D721Med (cell line): ENCODE results near the gene HS3ST1.

Experiments used
- DNase-seq: peaks from one replicate; pipeline ENCODE4 v3.0.0; 2011; ENCODE audit warnings: low spot score; ENCODE audit not compliant: insufficient read length
- FAIRE-seq: peaks from 2 replicates; lab custom pipeline; 2011; peaks lifted over from hg19 to GRCh38; lab: Jason Lieb, UNC
- TF ChIP-seq, protein P1 (sequence below): IDR thresholded peaks from 2 replicates; pipeline ENCODE4 v1.5.1; 2012; ENCODE audit warnings: mild to moderate bottlenecking, control low read depth; ENCODE audit not compliant: insufficient read depth; ENCODE audit errors: missing control alignments

Gene HS3ST1

DNA sequence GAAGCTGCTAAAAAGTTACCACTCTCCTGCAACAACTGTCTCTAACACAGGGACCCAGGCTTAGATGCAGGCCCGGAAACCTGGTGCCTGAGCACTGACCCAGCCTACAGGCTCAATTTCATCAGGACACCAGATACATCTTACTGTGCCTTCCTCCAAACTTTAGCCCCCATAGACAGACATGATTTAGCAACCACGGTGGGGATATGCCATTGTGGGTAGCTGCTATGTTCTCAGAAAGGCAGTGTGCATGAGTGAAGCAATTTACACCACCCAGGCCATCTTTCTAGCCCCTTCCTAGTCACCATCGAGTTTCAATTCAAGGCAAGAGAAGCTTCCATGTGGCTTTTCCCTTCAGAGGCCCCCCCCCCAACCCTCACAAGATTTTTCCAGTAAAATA, 2.7 kb downstream of the HS3ST1 start:
- no peak for FAIRE-seq
- TF ChIP-seq, protein P1, sequence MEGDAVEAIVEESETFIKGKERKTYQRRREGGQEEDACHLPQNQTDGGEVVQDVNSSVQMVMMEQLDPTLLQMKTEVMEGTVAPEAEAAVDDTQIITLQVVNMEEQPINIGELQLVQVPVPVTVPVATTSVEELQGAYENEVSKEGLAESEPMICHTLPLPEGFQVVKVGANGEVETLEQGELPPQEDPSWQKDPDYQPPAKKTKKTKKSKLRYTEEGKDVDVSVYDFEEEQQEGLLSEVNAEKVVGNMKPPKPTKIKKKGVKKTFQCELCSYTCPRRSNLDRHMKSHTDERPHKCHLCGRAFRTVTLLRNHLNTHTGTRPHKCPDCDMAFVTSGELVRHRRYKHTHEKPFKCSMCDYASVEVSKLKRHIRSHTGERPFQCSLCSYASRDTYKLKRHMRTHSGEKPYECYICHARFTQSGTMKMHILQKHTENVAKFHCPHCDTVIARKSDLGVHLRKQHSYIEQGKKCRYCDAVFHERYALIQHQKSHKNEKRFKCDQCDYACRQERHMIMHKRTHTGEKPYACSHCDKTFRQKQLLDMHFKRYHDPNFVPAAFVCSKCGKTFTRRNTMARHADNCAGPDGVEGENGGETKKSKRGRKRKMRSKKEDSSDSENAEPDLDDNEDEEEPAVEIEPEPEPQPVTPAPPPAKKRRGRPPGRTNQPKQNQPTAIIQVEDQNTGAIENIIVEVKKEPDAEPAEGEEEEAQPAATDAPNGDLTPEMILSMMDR: no peak
- DNase-seq: no peak

DNA sequence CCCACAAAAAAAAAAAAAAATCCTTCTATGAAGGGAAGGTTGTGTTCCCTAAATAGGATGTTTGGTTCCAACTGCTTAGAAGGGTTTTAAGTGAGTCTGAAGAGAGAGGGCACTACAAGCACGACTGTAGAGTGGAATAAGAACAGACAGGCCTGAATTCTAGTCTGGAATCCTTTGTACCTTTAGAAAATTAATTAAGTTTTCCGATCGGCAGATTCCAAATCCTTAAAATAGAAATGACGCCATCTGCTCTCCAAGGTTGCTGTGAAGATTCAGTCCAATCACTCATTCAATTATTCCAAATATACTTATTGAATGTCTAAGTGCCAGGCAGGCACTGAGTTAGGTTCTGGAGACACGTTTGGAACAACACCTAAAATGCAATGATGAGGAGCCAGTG, 3.8 kb downstream of the HS3ST1 start:
- TF ChIP-seq, protein P1: no peak
- no peak for FAIRE-seq
- no peak for DNase-seq

DNA sequence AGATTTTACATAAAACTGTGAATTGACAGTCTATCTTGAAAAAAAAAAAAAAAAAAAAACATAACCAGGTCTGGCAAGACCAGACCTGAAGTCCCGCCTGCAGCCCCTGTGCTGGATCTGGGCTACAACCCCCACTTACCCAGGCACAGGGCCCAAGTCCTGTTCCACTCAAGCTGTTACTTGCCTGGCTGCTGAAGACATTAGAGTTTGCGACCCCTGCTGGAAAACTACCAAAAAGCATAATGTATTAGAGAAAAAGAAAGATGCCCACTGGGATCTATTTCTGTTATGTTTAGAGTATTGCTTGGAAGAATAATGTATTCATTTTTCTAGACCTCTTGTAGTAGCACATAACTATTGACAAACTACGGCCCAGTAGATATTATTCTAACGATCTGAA, 4.7 kb downstream of the HS3ST1 start:
- FAIRE-seq: no peak
- TF ChIP-seq, protein P1: peak; percentile 20
- DNase-seq: no peak

DNA sequence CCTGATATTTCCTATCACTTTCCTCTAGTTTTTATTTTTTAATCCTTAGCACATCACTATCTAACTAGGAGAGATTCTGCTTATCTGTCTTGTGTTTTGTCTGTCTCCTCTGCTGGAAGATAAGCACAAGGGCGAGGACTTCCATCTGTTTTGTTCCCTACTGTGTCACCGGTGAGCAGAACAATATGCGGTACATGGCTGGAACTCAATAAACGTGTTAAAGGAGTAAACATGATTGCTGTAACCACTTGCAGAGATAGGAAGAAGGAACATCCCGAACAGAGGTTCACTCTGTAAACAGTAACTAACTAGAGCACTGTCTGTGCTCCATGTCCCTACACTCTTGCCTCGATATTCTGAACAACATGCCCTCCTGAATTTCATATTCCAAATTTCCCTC, 5.2 kb downstream of the HS3ST1 start:
- FAIRE-seq: no peak
- no peak for DNase-seq
- TF ChIP-seq, protein P1: no peak

DNA sequence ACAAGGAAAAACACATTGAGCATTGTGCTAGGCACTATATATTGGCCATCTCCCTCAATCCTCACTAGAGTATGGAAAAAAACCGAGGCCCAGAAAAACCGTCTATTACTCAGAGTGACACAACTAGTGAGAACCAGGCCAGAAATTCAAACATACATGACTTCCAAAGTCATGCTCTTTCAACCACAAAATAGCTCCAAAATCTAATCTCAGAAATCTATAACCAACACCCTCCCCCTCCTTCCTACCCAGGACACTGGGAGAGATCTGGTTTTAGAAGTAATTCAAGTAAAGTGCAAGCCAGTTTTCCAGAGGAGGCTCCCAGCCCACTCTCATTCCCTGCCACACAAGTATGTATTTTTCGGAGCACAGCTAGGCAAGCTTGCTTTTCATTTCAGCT, 7.6 kb downstream of the HS3ST1 start:
- DNase-seq (no peak), FAIRE-seq (no peak)
- TF ChIP-seq, protein P1: no peak

DNA sequence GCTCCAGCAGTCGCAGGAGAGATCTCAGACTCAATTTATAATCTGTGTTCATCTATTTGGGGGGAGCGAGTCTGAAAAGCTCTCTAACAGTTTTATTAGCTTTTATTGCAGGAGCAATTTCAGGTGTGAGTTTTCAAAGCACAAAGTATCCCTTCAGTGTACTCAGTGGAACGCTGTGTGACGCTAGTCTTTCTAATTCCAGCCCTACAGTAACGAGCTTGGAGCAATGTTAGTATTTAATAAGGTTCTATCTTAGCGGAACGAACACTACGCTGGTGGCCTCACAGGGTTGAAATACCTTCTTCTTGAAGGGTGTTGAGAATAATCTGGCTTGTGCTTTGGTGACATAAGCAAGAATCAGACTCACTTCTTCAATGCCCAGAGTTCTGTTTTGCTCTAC, 8.4 kb downstream of the HS3ST1 start:
- TF ChIP-seq, protein P1: no peak
- no peak for FAIRE-seq
- no peak for DNase-seq

DNA sequence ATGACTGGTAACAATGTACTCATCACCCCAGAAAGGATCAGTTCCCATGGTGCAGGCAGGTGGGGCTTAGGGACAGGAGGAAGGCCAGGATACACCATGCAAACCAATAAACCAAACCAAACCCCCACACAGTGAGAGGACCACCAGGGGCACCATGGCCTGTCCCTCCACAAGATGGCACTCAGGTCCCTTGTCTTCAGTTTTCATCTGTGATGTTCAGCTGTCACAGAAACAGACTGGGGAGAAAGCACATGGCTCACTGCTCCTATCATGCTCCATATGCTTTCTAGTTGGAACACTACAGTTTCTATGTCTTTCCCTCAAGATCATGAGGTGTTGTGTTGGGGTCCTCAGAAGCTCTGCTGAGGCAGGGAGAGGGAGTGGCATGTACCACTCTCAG, 10.1 kb downstream of the HS3ST1 start:
- no peak for FAIRE-seq
- no peak for DNase-seq
- TF ChIP-seq, protein P1: no peak
